Pancreas (tissue), 10 donors: ENCODE results near the gene FOXRED2. TPM values are rescaled to one million over a fixed set of nuclear protein-coding genes. Genes with fewer than 3 reads are reported as not detected.

ENCODE experiments used
- ATAC-seq, 4 donors: fragments of 200-7000 bp; cut with Tn5 transposase; one replicate each; pipeline versions ENCODE4 v1.8.0 to v1.9.1; 2020; ENCODE audit warnings: mild to moderate bottlenecking in 4 of 4, moderate library complexity in 4 of 4
- DNase-seq, 6 donors: peaks; one replicate each; pipeline ENCODE4 v3.0.0-alpha.2; 2020
- FAIRE-seq: peaks from 2 replicates; lab custom pipeline; 2012; peaks lifted over from hg19 to GRCh38; lab: Jason Lieb, UNC
- H3K27ac ChIP-seq, 4 donors: fragments of 200-600 bp; sonication (generic); 1 replicate in 3 of 4; 2 replicates in 1 of 4; pipeline versions ENCODE4 v1.5.0 to v1.8.0; 2020
- H3K27me3 ChIP-seq, 4 donors: fragments of 200-600 bp; one replicate each; pipeline ENCODE4 v1.8.0; 2021
- H3K36me3 ChIP-seq, 3 donors: fragments of 200-600 bp; sonication (generic) in 1 of 3; one replicate each; pipeline versions ENCODE4 v1.5.0 to v1.8.0; 2020 to 2021
- H3K4me1 ChIP-seq, 3 donors: fragments of 200-600 bp; one replicate each; pipeline ENCODE4 v1.8.0; 2021
- H3K4me3 ChIP-seq, 4 donors: fragments of 200-600 bp; sonication (generic) in 2 of 4; one replicate each; pipeline versions ENCODE4 v1.5.0 to v1.8.0; 2020 to 2021
- H3K9me3 ChIP-seq, 4 donors: fragments of 200-600 bp; one replicate each; pipeline ENCODE4 v1.8.0; 2021
- WGBS, 2 donors: extraction: QIAGEN DNeasy Blood & Tissue Kit; methylation state at CpG; one replicate each; pipeline ENCODE4 v1.1.7; 2013; 5-methylcytosine and 5-hydroxymethylcytosine counted together
- intact Hi-C, 3 donors: fragments of 100-400 bp; cut with DNase I; formaldehyde crosslinking; loops; one replicate each; pipeline versions ENCODE4 v1.11.1 to v1.14.2; 2022
- polyA plus RNA-seq, 2 donors: library from polyadenylated mRNA; stranded (reverse); fragments of 200-250 nt; gene quantifications; one replicate each; pipeline ENCODE4 v1.2.3, GENCODE V29; 2013
- total RNA-seq, 6 donors: library from RNA; stranded (reverse); fragmentation: NEBNext Ultra II Directional in 4 of 6; extraction: Animal tissue kit (Norgen Biotek cat#: 25700) in 4 of 6; gene quantifications; one replicate each; pipeline versions ENCODE4 v1.2.1 to v1.2.4, GENCODE V29; 2021 to 2023
- TF ChIP-seq, protein P1 (sequence below), 4 donors: fragments of 200-600 bp; sonication (generic) in 3 of 4; IDR thresholded peaks; one replicate each; pipeline versions ENCODE4 v1.5.0 to v1.8.0; 2021; ENCODE audit warnings: antibody characterized with exemption in 4 of 4
- donor health status: healthy with polysubstance abuse.
- donor health status: DM: no; HTN: no; CAD: no; lungs with moderate emphysema.
- donor health status: DM: no; HTN: no; CAD: no.
- donor health status: control.
- donor health status: control.
- donor health status: Bipolar disorder and iron deficiency.
- donor health status: DM: yes; HTN: yes; CAD: no.
- donor health status: DM: no; HTN: no; CAD: no.
- donor health status: DM: no; HTN: no; CAD: no.
- donor health status: DM: yes; HTN: yes; CAD: no.

The FOXRED2 gene
- total and polyA plus RNA-seq, 8 donors = 2.0 to 6.0 (median 4.7) TPM

DNA sequence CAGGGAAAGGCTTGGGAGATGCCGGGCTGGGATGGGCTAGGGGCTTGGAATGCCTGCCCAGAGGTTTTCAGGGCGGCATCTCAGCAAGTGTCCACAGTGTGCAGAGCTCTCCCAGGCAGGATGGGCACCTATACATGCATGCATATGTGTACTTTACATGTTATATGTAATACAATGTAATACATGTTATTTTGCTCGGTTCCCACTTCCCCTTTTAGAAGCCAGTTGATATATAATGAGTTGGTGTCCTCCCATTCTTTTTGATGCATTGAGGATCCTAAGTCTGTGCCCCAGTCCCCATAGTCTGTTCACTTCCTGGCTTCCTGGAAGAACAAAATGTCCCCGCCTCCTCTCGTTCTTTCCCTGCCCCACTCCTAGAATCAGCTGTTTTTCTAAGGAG, 42.2 kb upstream of the FOXRED2 start:
- Histone ChIP-seq H3K36me3 (no peaks in the 10 kb centered on the region), H3K4me1 (peaks cover 0 to 3% (median 0%) of the 10 kb centered on the region in 3 donors), H3K4me3 (no peak overlapping the region), H3K27ac (no peak overlapping the region), H3K9me3 (no peaks in the 10 kb centered on the region), H3K27me3 (no peaks in the 10 kb centered on the region)
- FAIRE-seq (no peak), ATAC-seq (no peak), DNase-seq (no peak)
- WGBS, 2 donors = 63 to 74% methylated on average over 5 of the region's 5 CpGs
- intact Hi-C loops = loop anchor here in 2 of 3 donors (5.0 to 10.0 kb wide), 2 partner anchors 216 to 308 kb away; no protein-coding TSS in a partner anchor
- TF ChIP-seq, protein P1, sequence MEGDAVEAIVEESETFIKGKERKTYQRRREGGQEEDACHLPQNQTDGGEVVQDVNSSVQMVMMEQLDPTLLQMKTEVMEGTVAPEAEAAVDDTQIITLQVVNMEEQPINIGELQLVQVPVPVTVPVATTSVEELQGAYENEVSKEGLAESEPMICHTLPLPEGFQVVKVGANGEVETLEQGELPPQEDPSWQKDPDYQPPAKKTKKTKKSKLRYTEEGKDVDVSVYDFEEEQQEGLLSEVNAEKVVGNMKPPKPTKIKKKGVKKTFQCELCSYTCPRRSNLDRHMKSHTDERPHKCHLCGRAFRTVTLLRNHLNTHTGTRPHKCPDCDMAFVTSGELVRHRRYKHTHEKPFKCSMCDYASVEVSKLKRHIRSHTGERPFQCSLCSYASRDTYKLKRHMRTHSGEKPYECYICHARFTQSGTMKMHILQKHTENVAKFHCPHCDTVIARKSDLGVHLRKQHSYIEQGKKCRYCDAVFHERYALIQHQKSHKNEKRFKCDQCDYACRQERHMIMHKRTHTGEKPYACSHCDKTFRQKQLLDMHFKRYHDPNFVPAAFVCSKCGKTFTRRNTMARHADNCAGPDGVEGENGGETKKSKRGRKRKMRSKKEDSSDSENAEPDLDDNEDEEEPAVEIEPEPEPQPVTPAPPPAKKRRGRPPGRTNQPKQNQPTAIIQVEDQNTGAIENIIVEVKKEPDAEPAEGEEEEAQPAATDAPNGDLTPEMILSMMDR (IDR thresholded peaks at IDR 0.05) = no peak

DNA sequence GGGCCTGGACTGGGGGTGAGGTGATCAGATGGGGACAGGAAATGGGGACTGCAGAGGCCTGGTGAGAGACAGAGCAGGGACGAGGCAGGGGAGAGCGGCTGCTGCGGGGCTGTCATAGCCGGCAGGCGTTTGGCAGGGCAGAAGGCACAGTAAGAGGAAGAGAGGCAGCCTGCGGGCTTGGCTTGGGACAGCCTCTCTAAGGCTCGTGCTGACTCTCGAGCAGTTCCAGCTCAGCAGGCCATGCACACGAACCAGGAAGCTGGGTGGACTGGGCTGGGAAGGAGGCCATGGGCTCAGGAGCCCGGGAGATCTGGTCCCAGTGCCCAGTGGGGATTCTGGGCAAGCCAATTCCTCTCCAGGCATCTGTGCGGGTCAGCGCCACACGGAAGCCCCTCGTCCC, 41.8 kb upstream of the FOXRED2 start:
- no peak for FAIRE-seq
- TF ChIP-seq, protein P1 (IDR thresholded peaks at IDR 0.05) = no peak
- no peaks in the 10 kb centered on the region for H3K27me3 ChIP-seq
- intact Hi-C loops = loop anchor here in 2 of 3 donors (5.0 to 10.0 kb wide), 2 partner anchors 216 to 309 kb away; no protein-coding TSS in a partner anchor
- DNase-seq = no peak
- H3K4me1 ChIP-seq = peaks cover 0 to 3% (median 0%) of the 10 kb centered on the region in 3 donors
- no peaks in the 10 kb centered on the region for H3K9me3 ChIP-seq
- ATAC-seq = peak in 1 of 4 donors; percentile 39
- WGBS, 2 donors = 60 to 68% methylated on average over 14 of the region's 14 CpGs
- H3K4me3 ChIP-seq = no peak overlapping the region
- H3K36me3 ChIP-seq = no peaks in the 10 kb centered on the region
- no peak overlapping the region for H3K27ac ChIP-seq

DNA sequence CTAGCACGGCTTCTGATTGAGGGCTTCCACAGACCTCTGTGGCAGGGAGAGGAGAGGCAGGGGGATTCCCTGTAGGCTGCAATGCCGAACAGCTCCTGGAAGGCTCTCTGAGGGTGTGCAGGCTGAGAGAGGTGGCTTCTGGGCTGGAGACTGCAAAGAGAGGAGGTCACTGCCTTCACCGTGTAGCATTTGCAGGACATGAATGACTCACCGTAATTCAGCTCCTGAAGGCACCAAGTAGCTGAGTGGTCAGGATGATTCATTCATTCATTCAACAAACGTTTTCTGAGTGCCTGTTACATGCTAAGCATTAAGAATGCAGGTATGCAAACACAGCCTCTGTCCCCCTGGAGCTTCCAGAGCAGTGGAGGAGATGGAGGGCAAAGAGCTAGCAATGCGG, 40.1 kb upstream of the FOXRED2 start:
- TF ChIP-seq, protein P1 (IDR thresholded peaks at IDR 0.05) = no peak

DNA sequence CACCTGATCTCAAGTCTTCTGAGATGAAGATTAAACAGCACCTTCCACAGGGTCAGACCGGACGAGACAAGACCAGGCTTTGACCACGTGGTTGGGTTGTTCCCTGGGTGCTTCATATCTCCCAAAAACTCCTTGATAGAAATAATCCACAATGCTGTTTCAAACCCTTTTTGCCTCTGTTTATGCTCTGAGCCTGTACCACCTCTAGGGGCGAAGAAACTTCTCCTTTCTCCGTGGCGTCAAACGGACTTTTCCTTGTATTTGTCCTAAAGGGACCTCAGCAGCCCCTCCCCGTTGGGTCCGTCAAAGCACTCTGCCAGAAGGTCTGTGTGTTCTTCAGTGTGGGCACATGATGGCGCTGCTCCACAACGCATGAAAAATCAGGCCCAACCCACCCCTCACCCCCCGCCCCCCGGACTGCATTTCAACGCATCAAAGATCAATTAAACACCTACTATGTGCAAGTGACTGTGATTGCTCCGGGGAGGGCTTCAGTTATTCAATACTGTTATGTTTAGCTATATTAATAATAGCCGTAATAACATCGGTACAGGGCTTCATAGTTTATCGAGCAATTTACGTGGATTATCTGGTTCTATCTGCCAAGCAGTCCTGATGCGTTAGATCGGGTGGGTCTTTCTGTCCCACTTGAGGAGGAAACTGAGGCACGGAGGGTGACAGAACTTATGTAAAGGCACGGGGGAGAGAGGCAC, 39.4 kb upstream of the FOXRED2 start:
- H3K27me3 ChIP-seq = no peaks in the 10 kb centered on the region

More for the DNA sequence above, 40.1 kb upstream of the FOXRED2 start:
- intact Hi-C loops = loop anchor here in 2 of 3 donors (5.0 to 10.0 kb wide), 2 partner anchors 218 to 310 kb away; no protein-coding TSS in a partner anchor
- no peak overlapping the region for H3K27ac ChIP-seq
- 50 to 52% methylated on average over 6 of the region's 6 CpGs for WGBS, 2 donors
- H3K4me3 ChIP-seq = no peak overlapping the region
- H3K9me3 ChIP-seq = no peaks in the 10 kb centered on the region
- no peak for DNase-seq
- ATAC-seq = no peak
- peaks cover 0 to 3% (median 0%) of the 10 kb centered on the region in 3 donors for H3K4me1 ChIP-seq
- FAIRE-seq = no peak
- H3K36me3 ChIP-seq = no peaks in the 10 kb centered on the region
- no peaks in the 10 kb centered on the region for H3K27me3 ChIP-seq

More for the DNA sequence above, 39.4 kb upstream of the FOXRED2 start:
- TF ChIP-seq, protein P1 (IDR thresholded peaks at IDR 0.05) = peak; percentile 8 to 42 (median 38)
- peak in 4 of 6 donors; percentile 31 to 53 (median 42) for DNase-seq
- 13 to 18% methylated on average over 23 of the region's 23 CpGs for WGBS, 2 donors
- intact Hi-C loops = loop anchor here in 2 of 3 donors (5.0 to 10.0 kb wide), 2 partner anchors 219 to 311 kb away; no protein-coding TSS in a partner anchor
- FAIRE-seq = no peak
- H3K27ac ChIP-seq = no peak overlapping the region
- peaks cover 0 to 3% (median 0%) of the 10 kb centered on the region in 3 donors for H3K4me1 ChIP-seq
- H3K36me3 ChIP-seq = no peaks in the 10 kb centered on the region
- no peak overlapping the region for H3K4me3 ChIP-seq
- H3K9me3 ChIP-seq = no peaks in the 10 kb centered on the region
- ATAC-seq = peak; percentile 78 to 96 (median 90)
